Endothelial cell of hepatic sinusoid (primary cell): ENCODE measurements around the gene RIPOR3.

Source experiments
- in situ Hi-C: cut with HindIII; loops from 2 replicates; pipeline ENCODE4 v1.10.0; 2017; ENCODE audit warnings: low sequenced_read_pairs

RIPOR3 gene

GRCh38 chr20:50595433-50595895, 95.9 kb downstream of the RIPOR3 start:
- in situ Hi-C loops, result no loop called here

- in situ Hi-C loops, result no loop called here
Measured at GRCh38 chr20:50594591-50595432, 96.5 kb downstream of the RIPOR3 start.

- in situ Hi-C loops, result no loop called here
Measured at GRCh38 chr20:50594231-50594590, 97.1 kb downstream of the RIPOR3 start.

GRCh38 chr20:50593005-50593335, 98.4 kb downstream of the RIPOR3 start:
- in situ Hi-C loops, result no loop called here

GRCh38 chr20:50592282-50593004, 98.9 kb downstream of the RIPOR3 start:
- in situ Hi-C loops, result no loop called here

- in situ Hi-C loops, result no loop called here
Measured at GRCh38 chr20:50591233-50591852, 100.0 kb downstream of the RIPOR3 start.

GRCh38 chr20:50590348-50590664, 101.0 kb downstream of the RIPOR3 start:
- in situ Hi-C loops, result no loop called here

- in situ Hi-C loops, result loop anchor here (5.0 kb wide), 1 partner anchor 107 kb away; no protein-coding TSS in a partner anchor
Measured at GRCh38 chr20:50589548-50590347, 101.6 kb downstream of the RIPOR3 start.

- in situ Hi-C loops, result loop anchor here (5.0 kb wide), 1 partner anchor 106 kb away; no protein-coding TSS in a partner anchor
Measured at GRCh38 chr20:50588034-50588736, 103.2 kb downstream of the RIPOR3 start.

GRCh38 chr20:50587291-50587961, 103.9 kb downstream of the RIPOR3 start:
- in situ Hi-C loops, result loop anchor here (5.0 kb wide), 1 partner anchor 105 kb away; no protein-coding TSS in a partner anchor

- in situ Hi-C loops, result loop anchor here (5.0 kb wide), 1 partner anchor 104 kb away; no protein-coding TSS in a partner anchor
Measured at GRCh38 chr20:50586531-50587232, 104.7 kb downstream of the RIPOR3 start.

- in situ Hi-C loops, result loop anchor here (5.0 kb wide), 1 partner anchor 103 kb away; no protein-coding TSS in a partner anchor
Measured at GRCh38 chr20:50585678-50586077, 105.7 kb downstream of the RIPOR3 start.

- in situ Hi-C loops, result loop anchor here (5.0 kb wide), 1 partner anchor 103 kb away; no protein-coding TSS in a partner anchor
Measured at GRCh38 chr20:50585214-50585613, 106.1 kb downstream of the RIPOR3 start.

GRCh38 chr20:50584687-50585086, 106.7 kb downstream of the RIPOR3 start:
- in situ Hi-C loops, result loop anchor here (5.0 kb wide), 1 partner anchor 102 kb away; no protein-coding TSS in a partner anchor

- in situ Hi-C loops, result no loop called here
Measured at GRCh38 chr20:50583442-50584150, 107.7 kb downstream of the RIPOR3 start.

GRCh38 chr20:50582591-50583234, 108.6 kb downstream of the RIPOR3 start:
- in situ Hi-C loops, result no loop called here

GRCh38 chr20:50582092-50582491, 109.2 kb downstream of the RIPOR3 start:
- in situ Hi-C loops, result no loop called here
